WTC11 (cell line): Measurements from ENCODE around the gene SERBP1. TPM values are rescaled to one million over a fixed set of nuclear protein-coding genes. Genes with fewer than 3 reads are reported as not detected.

Experiments used
- ATAC-seq: fragments of 200-7000 bp; cut with Tn5 transposase; 2 replicates; pipeline ENCODE4 v1.10.0; 2021; ENCODE audit warnings: mild to moderate bottlenecking, moderate library complexity
- CTCF ChIA-PET: fragments of 300-600 bp; sonication (Branson Sonifier 250); formaldehyde crosslinking; loops from one replicate; lab custom pipeline; 2021; ENCODE audit warnings: antibody characterized with exemption; lab: Charles Lee
- POLR2A ChIA-PET: fragments of 350-600 bp; sonication (Branson Sonifier 250); formaldehyde crosslinking; loops from one replicate; lab custom pipeline; 2021; ENCODE audit warnings: antibody characterized with exemption; lab: Charles Lee
- DNase-seq: peaks from one replicate; pipeline ENCODE4 v3.0.0; 2021; ENCODE audit warnings: low spot score
- H3K27ac Mint-ChIP-seq: 2 replicates; pipeline ENCODE4 v1.8.0; 2021; ENCODE audit warnings: mixed read lengths
- H3K27me3 Mint-ChIP-seq: 2 replicates; pipeline ENCODE4 v1.8.0; 2021; ENCODE audit warnings: low read depth, mild to moderate bottlenecking, moderate library complexity, mixed read lengths
- H3K36me3 Mint-ChIP-seq: 2 replicates; pipeline ENCODE4 v1.8.0; 2021; ENCODE audit warnings: mixed read lengths
- H3K4me1 Mint-ChIP-seq: 2 replicates; pipeline ENCODE4 v1.8.0; 2022; ENCODE audit warnings: mixed read lengths
- H3K4me3 Mint-ChIP-seq: 2 replicates; pipeline ENCODE4 v1.8.0; 2021; ENCODE audit warnings: mild to moderate bottlenecking, moderate library complexity, mixed read lengths
- H3K9me3 Mint-ChIP-seq: 2 replicates; pipeline ENCODE4 v1.8.0; 2021; ENCODE audit warnings: mixed read lengths
- ATF1 ChIP-seq: sonication (generic); formaldehyde crosslinking; IDR thresholded peaks from 2 replicates; pipeline ENCODE4 v1.8.1; 2023; ENCODE audit warnings: mild to moderate bottlenecking, moderate library complexity, missing genetic modification reagents
- CREM ChIP-seq: sonication (generic); formaldehyde crosslinking; IDR thresholded peaks from 2 replicates; pipeline ENCODE4 v1.8.1; 2022; ENCODE audit warnings: mild to moderate bottlenecking, missing genetic modification reagents, moderate library complexity
- ERG ChIP-seq: fragments of 250-450 bp; sonication (Bioruptor Pico); IDR thresholded peaks from 2 replicates; pipeline ENCODE4 v1.8.0; 2021; ENCODE audit warnings: mild to moderate bottlenecking
- FOXJ3 ChIP-seq: sonication (generic); formaldehyde crosslinking; IDR thresholded peaks from 2 replicates; pipeline ENCODE4 v1.9.0; 2021; ENCODE audit warnings: missing genetic modification reagents, mild to moderate bottlenecking, borderline replicate concordance
- FOXP1 ChIP-seq: sonication (generic); formaldehyde crosslinking; IDR thresholded peaks from 2 replicates; pipeline ENCODE4 v1.8.0; 2022; ENCODE audit warnings: missing genetic modification reagents, mild to moderate bottlenecking, moderate library complexity, borderline replicate concordance
- KAT7 ChIP-seq: sonication (generic); formaldehyde crosslinking; IDR thresholded peaks from 2 replicates; pipeline ENCODE4 v1.8.1; 2023; ENCODE audit warnings: missing genetic modification reagents, mild to moderate bottlenecking, borderline replicate concordance
- NFATC4 ChIP-seq: fragments of 250-450 bp; sonication (Bioruptor Pico); IDR thresholded peaks from 2 replicates; pipeline ENCODE4 v1.9.0; 2021; ENCODE audit warnings: mild to moderate bottlenecking
- TEAD1 ChIP-seq: sonication (generic); formaldehyde crosslinking; IDR thresholded peaks from 2 replicates; pipeline ENCODE4 v1.8.0; 2022; ENCODE audit warnings: mild to moderate bottlenecking, missing genetic modification reagents
- TEAD4 ChIP-seq: sonication (generic); formaldehyde crosslinking; IDR thresholded peaks from 2 replicates; pipeline ENCODE4 v1.8.0; 2022; ENCODE audit warnings: mild to moderate bottlenecking, missing genetic modification reagents
- ZNF416 ChIP-seq: fragments of 250-450 bp; sonication (Bioruptor Pico); IDR thresholded peaks from 2 replicates; pipeline ENCODE4 v1.9.0; 2021; ENCODE audit warnings: mild to moderate bottlenecking, inconsistent platforms
- total RNA-seq: library from RNA; stranded (reverse); gene quantifications from 3 replicates; pipeline ENCODE4 v1.2.3, GENCODE V29; 2021
- TF ChIP-seq, protein P1 (sequence below): fragments of 250-450 bp; sonication (Bioruptor Pico); IDR thresholded peaks from 2 replicates; pipeline ENCODE4 v1.9.0; 2021; ENCODE audit warnings: mild to moderate bottlenecking, borderline replicate concordance
- TF ChIP-seq, protein P2 (sequence below): sonication (generic); formaldehyde crosslinking; IDR thresholded peaks from 2 replicates; pipeline ENCODE4 v1.8.0; 2022; ENCODE audit warnings: mild to moderate bottlenecking, missing genetic modification reagents
- TF ChIP-seq, protein P3 (sequence below): sonication (generic); formaldehyde crosslinking; IDR thresholded peaks from 2 replicates; pipeline ENCODE4 v1.8.1; 2023; ENCODE audit warnings: mild to moderate bottlenecking, missing genetic modification reagents
- TF ChIP-seq, protein P4 (sequence below): sonication (generic); formaldehyde crosslinking; IDR thresholded peaks from 2 replicates; pipeline ENCODE4 v1.8.0; 2023; ENCODE audit warnings: missing genetic modification reagents, mild to moderate bottlenecking, borderline replicate concordance
- TF ChIP-seq, protein P5 (sequence below): fragments of 250-450 bp; sonication (Bioruptor Pico); IDR thresholded peaks from 2 replicates; pipeline ENCODE4 v1.9.0; 2021; ENCODE audit warnings: mild to moderate bottlenecking
- TF ChIP-seq, protein P6 (sequence below): sonication (generic); formaldehyde crosslinking; IDR thresholded peaks from 2 replicates; pipeline ENCODE4 v1.8.1; 2023; ENCODE audit warnings: mild to moderate bottlenecking, missing genetic modification reagents, borderline replicate concordance

SERBP1 gene
- total RNA-seq, 1 experiment from 2014 or later, result 543 TPM

GRCh38 chr1:67427947-67428346, 2.3 kb downstream of the SERBP1 start (continued):
- TF ChIP-seq, protein P1, sequence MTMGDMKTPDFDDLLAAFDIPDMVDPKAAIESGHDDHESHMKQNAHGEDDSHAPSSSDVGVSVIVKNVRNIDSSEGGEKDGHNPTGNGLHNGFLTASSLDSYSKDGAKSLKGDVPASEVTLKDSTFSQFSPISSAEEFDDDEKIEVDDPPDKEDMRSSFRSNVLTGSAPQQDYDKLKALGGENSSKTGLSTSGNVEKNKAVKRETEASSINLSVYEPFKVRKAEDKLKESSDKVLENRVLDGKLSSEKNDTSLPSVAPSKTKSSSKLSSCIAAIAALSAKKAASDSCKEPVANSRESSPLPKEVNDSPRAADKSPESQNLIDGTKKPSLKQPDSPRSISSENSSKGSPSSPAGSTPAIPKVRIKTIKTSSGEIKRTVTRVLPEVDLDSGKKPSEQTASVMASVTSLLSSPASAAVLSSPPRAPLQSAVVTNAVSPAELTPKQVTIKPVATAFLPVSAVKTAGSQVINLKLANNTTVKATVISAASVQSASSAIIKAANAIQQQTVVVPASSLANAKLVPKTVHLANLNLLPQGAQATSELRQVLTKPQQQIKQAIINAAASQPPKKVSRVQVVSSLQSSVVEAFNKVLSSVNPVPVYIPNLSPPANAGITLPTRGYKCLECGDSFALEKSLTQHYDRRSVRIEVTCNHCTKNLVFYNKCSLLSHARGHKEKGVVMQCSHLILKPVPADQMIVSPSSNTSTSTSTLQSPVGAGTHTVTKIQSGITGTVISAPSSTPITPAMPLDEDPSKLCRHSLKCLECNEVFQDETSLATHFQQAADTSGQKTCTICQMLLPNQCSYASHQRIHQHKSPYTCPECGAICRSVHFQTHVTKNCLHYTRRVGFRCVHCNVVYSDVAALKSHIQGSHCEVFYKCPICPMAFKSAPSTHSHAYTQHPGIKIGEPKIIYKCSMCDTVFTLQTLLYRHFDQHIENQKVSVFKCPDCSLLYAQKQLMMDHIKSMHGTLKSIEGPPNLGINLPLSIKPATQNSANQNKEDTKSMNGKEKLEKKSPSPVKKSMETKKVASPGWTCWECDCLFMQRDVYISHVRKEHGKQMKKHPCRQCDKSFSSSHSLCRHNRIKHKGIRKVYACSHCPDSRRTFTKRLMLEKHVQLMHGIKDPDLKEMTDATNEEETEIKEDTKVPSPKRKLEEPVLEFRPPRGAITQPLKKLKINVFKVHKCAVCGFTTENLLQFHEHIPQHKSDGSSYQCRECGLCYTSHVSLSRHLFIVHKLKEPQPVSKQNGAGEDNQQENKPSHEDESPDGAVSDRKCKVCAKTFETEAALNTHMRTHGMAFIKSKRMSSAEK (CRISPR knock-in tag), result no peak
- TF ChIP-seq TEAD1, result no peak
- TF ChIP-seq ZNF416 (CRISPR knock-in tag), result no peak
- TF ChIP-seq, protein P2, sequence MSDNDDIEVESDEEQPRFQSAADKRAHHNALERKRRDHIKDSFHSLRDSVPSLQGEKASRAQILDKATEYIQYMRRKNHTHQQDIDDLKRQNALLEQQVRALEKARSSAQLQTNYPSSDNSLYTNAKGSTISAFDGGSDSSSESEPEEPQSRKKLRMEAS, result no peak
- TF ChIP-seq KAT7 (CRISPR knock-in tag), result no peak
- TF ChIP-seq ERG (CRISPR knock-in tag), result no peak
- TF ChIP-seq, protein P3, sequence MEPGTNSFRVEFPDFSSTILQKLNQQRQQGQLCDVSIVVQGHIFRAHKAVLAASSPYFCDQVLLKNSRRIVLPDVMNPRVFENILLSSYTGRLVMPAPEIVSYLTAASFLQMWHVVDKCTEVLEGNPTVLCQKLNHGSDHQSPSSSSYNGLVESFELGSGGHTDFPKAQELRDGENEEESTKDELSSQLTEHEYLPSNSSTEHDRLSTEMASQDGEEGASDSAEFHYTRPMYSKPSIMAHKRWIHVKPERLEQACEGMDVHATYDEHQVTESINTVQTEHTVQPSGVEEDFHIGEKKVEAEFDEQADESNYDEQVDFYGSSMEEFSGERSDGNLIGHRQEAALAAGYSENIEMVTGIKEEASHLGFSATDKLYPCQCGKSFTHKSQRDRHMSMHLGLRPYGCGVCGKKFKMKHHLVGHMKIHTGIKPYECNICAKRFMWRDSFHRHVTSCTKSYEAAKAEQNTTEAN, result no peak
- TF ChIP-seq, protein P4, sequence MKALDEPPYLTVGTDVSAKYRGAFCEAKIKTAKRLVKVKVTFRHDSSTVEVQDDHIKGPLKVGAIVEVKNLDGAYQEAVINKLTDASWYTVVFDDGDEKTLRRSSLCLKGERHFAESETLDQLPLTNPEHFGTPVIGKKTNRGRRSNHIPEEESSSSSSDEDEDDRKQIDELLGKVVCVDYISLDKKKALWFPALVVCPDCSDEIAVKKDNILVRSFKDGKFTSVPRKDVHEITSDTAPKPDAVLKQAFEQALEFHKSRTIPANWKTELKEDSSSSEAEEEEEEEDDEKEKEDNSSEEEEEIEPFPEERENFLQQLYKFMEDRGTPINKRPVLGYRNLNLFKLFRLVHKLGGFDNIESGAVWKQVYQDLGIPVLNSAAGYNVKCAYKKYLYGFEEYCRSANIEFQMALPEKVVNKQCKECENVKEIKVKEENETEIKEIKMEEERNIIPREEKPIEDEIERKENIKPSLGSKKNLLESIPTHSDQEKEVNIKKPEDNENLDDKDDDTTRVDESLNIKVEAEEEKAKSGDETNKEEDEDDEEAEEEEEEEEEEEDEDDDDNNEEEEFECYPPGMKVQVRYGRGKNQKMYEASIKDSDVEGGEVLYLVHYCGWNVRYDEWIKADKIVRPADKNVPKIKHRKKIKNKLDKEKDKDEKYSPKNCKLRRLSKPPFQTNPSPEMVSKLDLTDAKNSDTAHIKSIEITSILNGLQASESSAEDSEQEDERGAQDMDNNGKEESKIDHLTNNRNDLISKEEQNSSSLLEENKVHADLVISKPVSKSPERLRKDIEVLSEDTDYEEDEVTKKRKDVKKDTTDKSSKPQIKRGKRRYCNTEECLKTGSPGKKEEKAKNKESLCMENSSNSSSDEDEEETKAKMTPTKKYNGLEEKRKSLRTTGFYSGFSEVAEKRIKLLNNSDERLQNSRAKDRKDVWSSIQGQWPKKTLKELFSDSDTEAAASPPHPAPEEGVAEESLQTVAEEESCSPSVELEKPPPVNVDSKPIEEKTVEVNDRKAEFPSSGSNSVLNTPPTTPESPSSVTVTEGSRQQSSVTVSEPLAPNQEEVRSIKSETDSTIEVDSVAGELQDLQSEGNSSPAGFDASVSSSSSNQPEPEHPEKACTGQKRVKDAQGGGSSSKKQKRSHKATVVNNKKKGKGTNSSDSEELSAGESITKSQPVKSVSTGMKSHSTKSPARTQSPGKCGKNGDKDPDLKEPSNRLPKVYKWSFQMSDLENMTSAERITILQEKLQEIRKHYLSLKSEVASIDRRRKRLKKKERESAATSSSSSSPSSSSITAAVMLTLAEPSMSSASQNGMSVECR (CRISPR knock-in tag), result no peak
- no peak for TF ChIP-seq FOXP1 (CRISPR knock-in tag)

DNA sequence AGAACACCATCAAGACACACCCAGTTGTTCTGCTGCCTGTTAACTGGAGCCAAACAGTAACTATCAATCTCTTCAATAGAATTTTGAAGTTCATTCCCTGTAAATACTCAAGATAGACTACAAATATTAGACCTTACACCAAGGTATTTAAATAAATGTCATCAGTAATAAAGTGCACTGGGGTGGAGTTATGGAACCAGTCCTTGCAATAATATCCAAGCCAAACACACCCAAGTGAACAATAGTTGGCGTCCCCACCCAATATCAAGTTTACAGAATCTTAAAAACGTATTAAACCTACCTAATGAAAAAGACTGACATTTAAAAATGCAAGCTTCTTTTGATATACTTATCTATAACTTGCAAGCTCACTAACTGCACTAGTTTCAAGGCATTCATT, 2.7 kb downstream of the SERBP1 start:
- no peak for TF ChIP-seq NFATC4
- TF ChIP-seq, protein P5, sequence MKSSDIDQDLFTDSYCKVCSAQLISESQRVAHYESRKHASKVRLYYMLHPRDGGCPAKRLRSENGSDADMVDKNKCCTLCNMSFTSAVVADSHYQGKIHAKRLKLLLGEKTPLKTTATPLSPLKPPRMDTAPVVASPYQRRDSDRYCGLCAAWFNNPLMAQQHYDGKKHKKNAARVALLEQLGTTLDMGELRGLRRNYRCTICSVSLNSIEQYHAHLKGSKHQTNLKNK (CRISPR knock-in tag), result no peak
- TF ChIP-seq TEAD4, result no peak
- no peak for TF ChIP-seq CREM
- TF ChIP-seq FOXJ3 (CRISPR knock-in tag), result no peak
- TF ChIP-seq ATF1 (CRISPR knock-in tag), result no peak
- TF ChIP-seq, protein P6, sequence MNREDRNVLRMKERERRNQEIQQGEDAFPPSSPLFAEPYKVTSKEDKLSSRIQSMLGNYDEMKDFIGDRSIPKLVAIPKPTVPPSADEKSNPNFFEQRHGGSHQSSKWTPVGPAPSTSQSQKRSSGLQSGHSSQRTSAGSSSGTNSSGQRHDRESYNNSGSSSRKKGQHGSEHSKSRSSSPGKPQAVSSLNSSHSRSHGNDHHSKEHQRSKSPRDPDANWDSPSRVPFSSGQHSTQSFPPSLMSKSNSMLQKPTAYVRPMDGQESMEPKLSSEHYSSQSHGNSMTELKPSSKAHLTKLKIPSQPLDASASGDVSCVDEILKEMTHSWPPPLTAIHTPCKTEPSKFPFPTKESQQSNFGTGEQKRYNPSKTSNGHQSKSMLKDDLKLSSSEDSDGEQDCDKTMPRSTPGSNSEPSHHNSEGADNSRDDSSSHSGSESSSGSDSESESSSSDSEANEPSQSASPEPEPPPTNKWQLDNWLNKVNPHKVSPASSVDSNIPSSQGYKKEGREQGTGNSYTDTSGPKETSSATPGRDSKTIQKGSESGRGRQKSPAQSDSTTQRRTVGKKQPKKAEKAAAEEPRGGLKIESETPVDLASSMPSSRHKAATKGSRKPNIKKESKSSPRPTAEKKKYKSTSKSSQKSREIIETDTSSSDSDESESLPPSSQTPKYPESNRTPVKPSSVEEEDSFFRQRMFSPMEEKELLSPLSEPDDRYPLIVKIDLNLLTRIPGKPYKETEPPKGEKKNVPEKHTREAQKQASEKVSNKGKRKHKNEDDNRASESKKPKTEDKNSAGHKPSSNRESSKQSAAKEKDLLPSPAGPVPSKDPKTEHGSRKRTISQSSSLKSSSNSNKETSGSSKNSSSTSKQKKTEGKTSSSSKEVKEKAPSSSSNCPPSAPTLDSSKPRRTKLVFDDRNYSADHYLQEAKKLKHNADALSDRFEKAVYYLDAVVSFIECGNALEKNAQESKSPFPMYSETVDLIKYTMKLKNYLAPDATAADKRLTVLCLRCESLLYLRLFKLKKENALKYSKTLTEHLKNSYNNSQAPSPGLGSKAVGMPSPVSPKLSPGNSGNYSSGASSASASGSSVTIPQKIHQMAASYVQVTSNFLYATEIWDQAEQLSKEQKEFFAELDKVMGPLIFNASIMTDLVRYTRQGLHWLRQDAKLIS (CRISPR knock-in tag), result no peak
- ATAC-seq, result no peak
- ChIA-PET CTCF (no interaction called here), POLR2A (interaction anchor here (1.0 kb wide), 1 partner anchor 19 kb away, joined by 3 read pairs; no protein-coding TSS in a partner anchor)
- H3K27ac Mint-ChIP-seq, result no peak overlapping the region
- H3K36me3 Mint-ChIP-seq, result peaks cover 73% of the 10 kb centered on the region
- DNase-seq, result no peak
- no peaks in the 10 kb centered on the region for H3K27me3 Mint-ChIP-seq
- H3K9me3 Mint-ChIP-seq, result no peaks in the 10 kb centered on the region
- peak overlapping the region; percentile 100 for H3K4me3 Mint-ChIP-seq
- peaks cover 48% of the 10 kb centered on the region for H3K4me1 Mint-ChIP-seq
